OCI-M2 (cell line): ENCODE measurements around the gene ACBD3.
A peak's percentile ranks its signal among the peaks of the same experiment; 100 is the strongest.
"Not testable (repeated sequence)": the region's sequence is repeated elsewhere in the genome, so short reads cannot be mapped to it uniquely, and the experiment has no call there.

Experiments used
- DNase-seq: peaks from one replicate; lab custom pipeline; 2025; ENCODE audit not compliant: unreplicated experiment; lab: John Stamatoyannopoulos, UW

ACBD3 gene

GRCh38 chr1:226186124-226187018 lies at the start of gene ACBD3:
TSS of gene ACBD3 (minus strand) at chr1:226186741. CDS start at chr1:226186675, 66 bp downstream.
- peak; percentile 78 for DNase-seq

- DNase-seq: no peak
These were observed 47.3 kb upstream of the ACBD3 start for GRCh38 chr1:226233806-226234205.

DNA sequence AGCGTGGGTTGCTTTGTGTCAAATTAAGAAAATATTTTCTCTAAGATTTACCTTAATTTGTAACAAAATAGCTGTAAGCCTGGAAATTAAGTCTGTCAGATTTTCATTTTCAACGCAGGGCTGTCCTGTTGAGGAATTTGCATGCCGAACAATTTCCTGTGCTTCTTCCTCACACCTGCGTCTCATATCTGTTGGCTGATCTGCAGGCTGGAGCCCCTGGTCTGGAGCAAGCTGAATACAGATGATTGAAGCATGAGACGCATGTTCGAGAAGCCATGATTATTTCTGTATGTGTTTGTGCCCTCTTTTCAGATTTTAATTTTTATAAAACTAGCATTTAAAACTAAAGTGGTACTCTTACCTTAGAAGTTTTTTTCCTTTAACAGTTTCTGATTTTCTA lies 46.8 kb upstream of the ACBD3 start:
- DNase-seq: no peak

- no peak for DNase-seq
These were observed 40.1 kb upstream of the ACBD3 start for GRCh38 chr1:226226601-226227000.

DNA sequence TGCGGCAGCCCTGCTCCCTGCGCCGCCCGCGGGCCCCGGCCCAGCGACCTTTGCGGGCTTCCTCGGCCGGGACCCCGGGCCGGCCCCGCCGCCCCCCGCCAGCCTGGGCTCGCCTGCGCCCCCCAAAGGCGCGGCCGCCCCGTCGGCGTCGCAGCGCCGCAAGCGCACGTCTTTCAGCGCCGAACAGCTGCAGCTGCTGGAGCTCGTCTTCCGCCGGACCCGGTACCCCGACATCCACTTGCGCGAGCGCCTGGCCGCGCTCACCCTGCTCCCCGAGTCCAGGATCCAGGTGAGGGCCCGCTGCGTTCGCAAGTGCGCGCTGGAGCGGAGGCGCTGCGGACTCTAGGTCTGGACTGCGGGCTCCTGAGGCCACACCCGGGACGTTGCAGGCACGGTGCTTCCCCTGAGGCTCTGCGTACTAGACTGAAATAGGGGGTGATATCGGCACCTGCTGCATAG lies 37.3 kb upstream of the ACBD3 start:
- DNase-seq: no peak

GRCh38 chr1:226223157-226223785 lies 36.7 kb upstream of the ACBD3 start, which contains the start of gene MIXL1:
TSS of gene MIXL1 (plus strand) at chr1:226223664. CDS start at chr1:226223682, 18 bp downstream.
- no peak for DNase-seq

GRCh38 chr1:226222686-226223085 lies 36.1 kb upstream of the ACBD3 start:
- DNase-seq: no peak

DNA sequence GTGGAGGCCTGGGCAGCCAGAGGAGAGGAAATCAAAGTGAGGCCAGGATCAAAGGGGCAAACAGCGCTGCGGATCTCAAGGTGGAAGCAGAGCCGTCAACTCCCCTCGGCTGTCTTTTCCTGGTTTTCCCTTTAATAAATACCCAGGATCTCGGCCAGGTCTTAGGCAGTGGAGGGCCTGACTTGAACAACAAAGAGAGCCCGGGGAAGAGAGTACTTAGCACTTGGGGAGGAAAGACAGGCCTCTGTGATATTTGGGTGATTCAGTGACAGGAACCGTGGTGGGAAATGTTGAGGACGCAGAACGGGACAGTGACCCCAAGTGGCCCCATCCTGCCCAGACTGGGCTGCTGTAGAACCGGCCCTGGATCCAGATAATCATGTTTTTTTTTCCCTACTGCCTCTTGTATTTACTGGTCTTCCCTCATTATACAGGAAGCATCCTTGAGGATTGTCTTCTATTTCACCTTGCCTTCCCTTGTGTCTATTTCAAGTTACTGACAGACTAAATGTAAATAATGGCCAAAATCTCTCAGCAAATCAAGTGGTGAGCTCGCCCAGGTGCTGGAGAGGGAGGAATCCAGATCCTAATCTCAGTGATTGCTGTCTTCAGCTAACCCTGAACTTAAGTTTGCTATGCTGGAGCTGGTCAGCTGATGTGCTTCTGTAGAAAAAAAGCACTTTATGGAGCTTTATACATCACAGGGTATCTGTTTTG lies 34.1 kb upstream of the ACBD3 start:
- DNase-seq: no peak

DNA sequence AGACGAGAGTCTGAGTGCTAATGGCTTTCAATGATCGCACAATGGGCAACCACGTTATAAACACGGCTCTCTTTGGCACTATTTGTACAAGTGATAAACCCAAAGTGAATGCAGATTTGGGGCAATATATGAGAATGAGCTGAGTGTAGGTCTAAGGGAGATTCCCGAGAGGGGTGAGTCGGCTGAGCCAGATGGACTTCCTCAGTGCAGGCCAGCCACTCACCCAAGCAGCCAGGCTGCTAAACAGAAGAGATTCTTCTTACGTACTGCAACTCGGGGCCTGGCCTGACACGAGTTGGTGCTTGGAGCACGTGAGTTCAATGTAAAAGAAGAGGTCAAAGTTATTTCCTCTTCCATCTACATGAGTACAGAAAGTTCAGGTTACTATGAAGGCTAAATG lies 30.7 kb upstream of the ACBD3 start:
- no peak for DNase-seq

DNA sequence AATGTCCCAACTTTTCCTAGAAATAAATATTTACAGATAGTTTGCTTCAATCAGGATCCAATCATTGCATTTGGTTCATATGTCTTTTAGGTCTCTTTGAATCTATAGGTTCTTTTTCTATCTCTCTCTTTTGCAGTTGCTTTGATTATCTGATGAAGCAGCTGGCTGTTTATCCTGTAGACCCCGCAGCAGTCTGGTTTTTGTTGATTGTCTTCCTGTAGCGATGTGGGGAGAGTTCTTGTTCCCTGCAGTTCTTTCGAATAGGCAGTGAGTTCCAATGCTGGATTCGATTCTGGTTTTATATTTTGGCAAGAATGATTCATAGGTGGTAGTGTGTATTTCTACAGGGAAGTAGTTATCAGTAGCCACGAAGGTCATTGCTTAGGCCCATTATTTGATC lies 29.5 kb upstream of the ACBD3 start:
- no peak for DNase-seq

DNA sequence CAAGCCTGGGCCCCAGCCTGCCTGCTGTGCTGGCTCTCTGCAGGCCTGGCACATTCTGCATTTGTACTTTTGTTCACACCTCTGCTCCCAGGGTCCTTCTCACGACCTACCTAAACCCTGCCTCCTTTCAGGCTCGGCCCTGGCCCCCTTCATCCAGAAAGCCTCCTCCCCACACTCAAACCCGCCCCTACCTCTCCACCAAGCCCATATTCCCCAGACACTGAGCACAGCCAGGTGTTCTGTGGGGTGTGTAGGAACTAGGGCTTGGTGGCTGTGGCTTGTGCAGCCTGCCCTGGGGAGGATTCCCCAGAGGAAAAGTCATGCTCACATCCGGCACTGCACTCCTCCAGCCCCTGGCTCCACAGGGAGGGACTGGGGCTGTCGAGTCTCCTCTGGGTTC lies 28.7 kb upstream of the ACBD3 start:
- DNase-seq: no peak

GRCh38 chr1:226212545-226212944 lies 26.0 kb upstream of the ACBD3 start:
- DNase-seq: no peak

DNA sequence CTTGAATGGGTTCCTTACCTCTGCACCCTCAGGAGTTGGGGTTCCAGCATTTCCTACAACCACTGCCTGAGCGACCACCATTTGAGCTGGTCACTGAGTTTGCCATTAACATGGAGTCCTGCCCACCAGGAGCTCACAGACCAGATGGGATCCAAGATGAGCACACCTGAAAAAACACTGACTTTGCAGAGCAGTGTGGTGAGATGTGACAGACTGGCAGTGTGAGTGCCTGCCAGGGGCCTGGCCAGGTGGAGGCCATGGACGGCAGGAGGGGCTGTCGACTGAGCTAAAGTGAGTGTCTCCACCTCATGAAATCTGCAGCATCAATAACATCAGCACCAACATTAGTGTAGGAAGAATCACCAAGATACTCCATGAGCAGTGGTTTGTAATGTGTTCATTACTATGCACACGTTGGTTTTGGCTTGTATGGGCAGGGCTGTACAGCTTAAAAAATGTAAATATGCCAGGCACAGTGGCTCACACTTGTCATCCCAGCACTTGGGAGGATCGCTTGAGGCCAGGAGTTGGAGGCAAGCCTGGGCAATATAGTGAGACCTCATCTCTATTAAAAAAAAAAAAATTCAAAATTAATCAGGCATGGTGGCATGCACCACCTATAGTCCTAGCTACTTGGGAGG lies 24.8 kb upstream of the ACBD3 start:
- no peak for DNase-seq

- DNase-seq: no peak
These were observed 24.1 kb upstream of the ACBD3 start for GRCh38 chr1:226210571-226211176.

DNA sequence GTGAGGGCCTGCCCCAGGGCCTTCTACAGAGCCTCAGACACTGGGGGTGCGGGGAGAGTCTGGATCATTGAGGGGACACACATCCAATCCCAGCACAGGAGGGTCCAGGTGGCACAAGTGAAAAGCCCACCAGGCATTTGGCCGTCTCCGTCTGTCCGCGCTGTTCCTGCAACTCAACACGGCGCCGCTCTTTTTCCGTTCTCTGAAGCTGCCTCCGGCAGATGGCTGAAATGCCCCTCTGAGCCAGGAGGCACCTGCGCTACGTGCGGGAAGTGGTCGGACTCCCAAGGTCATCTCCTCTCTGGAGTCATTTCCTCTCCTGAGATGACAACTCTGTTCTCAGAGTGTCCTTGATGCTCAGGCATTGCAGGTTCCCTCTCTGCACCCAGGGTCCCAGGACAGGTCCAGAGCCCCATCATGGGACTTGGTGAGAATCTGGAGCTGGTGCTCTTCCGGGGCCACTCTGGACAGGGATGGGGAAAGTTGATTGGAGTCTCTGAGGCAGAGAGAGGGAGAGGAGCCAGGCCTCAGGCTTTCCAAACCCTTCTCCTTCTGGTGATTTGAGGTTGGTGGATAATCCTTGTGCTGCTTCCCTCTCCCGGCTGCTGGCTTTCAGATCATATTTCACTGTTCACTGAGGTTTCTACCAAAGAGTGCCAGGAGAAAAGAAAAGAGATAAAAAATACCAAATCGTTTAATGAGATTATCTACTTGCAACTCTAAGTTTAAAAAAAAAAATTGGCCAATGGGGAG lies 22.9 kb upstream of the ACBD3 start:
- DNase-seq: no peak

- DNase-seq: no peak
These were observed 20.5 kb upstream of the ACBD3 start for GRCh38 chr1:226207048-226207447.

DNA sequence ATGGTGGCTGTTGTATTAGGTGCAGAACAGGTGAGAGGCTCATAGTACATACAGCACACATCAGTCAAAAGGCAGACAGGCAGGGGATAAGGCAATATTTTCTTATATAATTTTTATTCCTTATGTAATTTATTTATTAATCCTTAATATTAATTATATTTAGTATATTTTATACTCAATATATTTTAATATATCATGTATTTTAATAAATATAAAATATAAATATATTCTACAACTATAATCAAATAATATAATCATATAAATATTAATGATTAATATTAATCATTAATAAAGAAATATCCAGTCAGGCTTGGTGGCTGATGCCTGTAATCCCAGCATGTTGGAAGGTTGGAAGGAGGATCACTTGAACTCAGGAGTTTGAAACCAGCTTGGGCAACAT lies 17.7 kb upstream of the ACBD3 start:
- no peak for DNase-seq

DNA sequence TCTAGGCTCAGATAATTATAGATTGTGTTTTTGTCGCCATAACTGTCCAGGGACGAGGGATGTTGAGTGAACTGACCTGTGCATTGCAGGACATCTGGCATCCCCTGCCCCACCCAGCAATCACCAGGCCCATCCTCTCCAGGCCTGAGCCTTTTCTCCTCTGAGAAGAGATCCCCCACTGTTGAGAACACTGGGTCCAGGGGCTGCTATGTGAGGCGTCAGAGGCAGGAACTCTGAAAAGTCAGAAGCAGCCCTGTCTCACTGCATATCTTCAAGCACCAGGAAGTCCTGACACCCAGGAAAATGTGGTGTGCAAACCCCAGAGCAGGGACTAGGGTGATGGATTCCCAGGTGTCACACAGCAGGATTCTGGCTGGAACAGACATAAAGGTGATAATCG lies 17.1 kb upstream of the ACBD3 start:
- DNase-seq: no peak

DNA sequence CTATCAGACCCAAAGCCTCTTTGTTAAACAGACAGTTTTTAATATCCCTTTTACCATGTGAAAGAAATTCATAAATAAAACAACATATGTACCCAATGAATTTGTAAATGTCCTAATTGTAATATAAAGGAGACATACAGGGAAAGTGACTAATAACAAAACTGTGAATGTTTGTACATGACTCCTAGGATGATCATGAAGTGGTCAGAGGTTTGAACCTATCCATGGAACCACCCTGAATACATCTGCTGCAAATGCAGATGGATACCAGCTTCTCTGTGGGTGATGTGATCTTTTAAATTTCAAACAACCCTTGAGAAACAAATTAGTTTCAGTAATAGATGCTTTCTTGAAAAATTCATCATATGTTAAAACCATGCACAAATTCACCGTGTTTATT lies 16.7 kb upstream of the ACBD3 start:
- DNase-seq: no peak

- not testable (repeated sequence) for DNase-seq
These were observed 16.1 kb upstream of the ACBD3 start for GRCh38 chr1:226202666-226203065.
